HepG2 (cell line): Measurements from ENCODE around the gene DNAJA2. TPM values are rescaled to one million over a fixed set of nuclear protein-coding genes. Genes with fewer than 3 reads are reported as not detected.
A peak's percentile ranks its signal among the peaks of the same experiment; 100 is the strongest.

Experiments
- ATM ChIP-seq: fragments of 450-650 bp; IDR thresholded peaks from 2 replicates; pipeline ENCODE4 v1.7.1; 2017; ENCODE audit warnings: mild to moderate bottlenecking, borderline replicate concordance
- BATF2 ChIP-seq: sonication (generic); formaldehyde crosslinking; IDR thresholded peaks from 2 replicates; pipeline ENCODE4 v1.8.0; 2022; ENCODE audit warnings: mild to moderate bottlenecking, missing genetic modification reagents, moderate library complexity
- DR1 ChIP-seq: sonication (generic); formaldehyde crosslinking; IDR thresholded peaks from 2 replicates; pipeline ENCODE4 v1.8.0; 2021; ENCODE audit warnings: mild to moderate bottlenecking, missing genetic modification reagents, inconsistent platforms
- FOXJ3 ChIP-seq: sonication (generic); formaldehyde crosslinking; IDR thresholded peaks from 2 replicates; pipeline ENCODE4 v1.4.0; 2020; ENCODE audit warnings: missing genetic modification reagents, mild to moderate bottlenecking, borderline replicate concordance
- GATAD2A ChIP-seq: IDR thresholded peaks from 2 replicates; pipeline ENCODE4 v1.6.1; 2016
- IRF9 ChIP-seq: sonication (generic); formaldehyde crosslinking; IDR thresholded peaks from 2 replicates; pipeline ENCODE4 v1.8.0; 2022; ENCODE audit warnings: missing genetic modification reagents, mild to moderate bottlenecking, borderline replicate concordance
- KLF11 ChIP-seq: IDR thresholded peaks from 2 replicates; pipeline ENCODE4 v1.6.1; 2016; ENCODE audit warnings: missing compliant biosample characterization
- KMT2B ChIP-seq: IDR thresholded peaks from 2 replicates; pipeline ENCODE4 v1.6.1; 2016; ENCODE audit warnings: missing genetic modification reagents, missing compliant biosample characterization
- PAWR ChIP-seq: sonication (generic); formaldehyde crosslinking; IDR thresholded peaks from 2 replicates; pipeline ENCODE4 v1.4.0; 2020; ENCODE audit warnings: missing genetic modification reagents, mild to moderate bottlenecking, borderline replicate concordance
- SNAPC2 ChIP-seq: sonication (generic); formaldehyde crosslinking; IDR thresholded peaks from 2 replicates; pipeline ENCODE4 v1.8.1; 2022; ENCODE audit warnings: mild to moderate bottlenecking, missing genetic modification reagents
- SOX5 ChIP-seq: IDR thresholded peaks from 2 replicates; pipeline ENCODE4 v1.6.1; 2016; ENCODE audit warnings: borderline replicate concordance
- TBX3 ChIP-seq: fragments of 450-650 bp; IDR thresholded peaks from 2 replicates; pipeline ENCODE4 v1.6.1; 2017; ENCODE audit warnings: antibody characterized with exemption, mild to moderate bottlenecking, inconsistent platforms, borderline replicate concordance
- TEAD3 ChIP-seq: optimal IDR thresholded peaks from 2 replicates; pipeline ENCODE3; 2016; ENCODE audit warnings: borderline replicate concordance
- XRCC5 ChIP-seq: fragments of 200-400 bp; formaldehyde crosslinking; optimal IDR thresholded peaks from 2 replicates; pipeline ENCODE3; 2017; ENCODE audit warnings: mild to moderate bottlenecking, low read length
- ZNF234 ChIP-seq: sonication (generic); formaldehyde crosslinking; conservative IDR thresholded peaks from 2 replicates; pipeline ENCODE4 v1.5.1; 2020; ENCODE audit warnings: mild to moderate bottlenecking, missing genetic modification reagents
- ZNF501 ChIP-seq: sonication (generic); formaldehyde crosslinking; IDR thresholded peaks from 2 replicates; pipeline ENCODE4 v1.5.1; 2020; ENCODE audit warnings: mild to moderate bottlenecking, moderate library complexity, missing genetic modification reagents
- ZNF512B ChIP-seq: sonication (generic); formaldehyde crosslinking; IDR thresholded peaks from 2 replicates; pipeline ENCODE4 v1.5.1; 2020; ENCODE audit warnings: missing genetic modification reagents, mild to moderate bottlenecking, borderline replicate concordance
- ZNF562 ChIP-seq: sonication (generic); formaldehyde crosslinking; IDR thresholded peaks from 2 replicates; pipeline ENCODE4 v1.8.0; 2022; ENCODE audit warnings: missing genetic modification reagents, borderline replicate concordance
- ZNF569 ChIP-seq: sonication (generic); formaldehyde crosslinking; IDR thresholded peaks from 2 replicates; pipeline ENCODE4 v1.5.0; 2020; ENCODE audit warnings: mild to moderate bottlenecking, missing genetic modification reagents, moderate library complexity, borderline replicate concordance
- ZNF773 ChIP-seq: sonication (generic); formaldehyde crosslinking; IDR thresholded peaks from 2 replicates; pipeline ENCODE4 v1.4.0; 2020; ENCODE audit warnings: missing genetic modification reagents, borderline replicate concordance
- polyA plus RNA-seq, 8 experiments: library from polyadenylated mRNA; depleted of rRNA in 3 of 8; stranded (reverse) in 7 of 8; unstranded in 1 of 8; fragments of >200 nt; fragmentation: Illumina TruSeq in 4 of 8; extraction: Trizol in 4 of 8; gene quantifications; 2 replicates each; pipeline versions ENCODE4 v1.2.1 to v1.2.3, GENCODE V29; 2011 to 2016; ENCODE audit warnings: low read depth in 4 of 8, missing spikeins in 1 of 8, mixed read lengths in 1 of 8; ENCODE audit not compliant: insufficient read depth in 1 of 8
- total RNA-seq, 5 experiments: library from RNA; depleted of rRNA; stranded (reverse); fragments of >200 nt; fragmentation: Illumina TruSeq; extraction: Trizol; gene quantifications; 2 replicates each; pipeline ENCODE4 v1.2.3, GENCODE V29; 2016; ENCODE audit warnings: low read depth in 1 of 5
- TF ChIP-seq, protein P1 (sequence below): sonication (generic); formaldehyde crosslinking; IDR thresholded peaks from 2 replicates; pipeline ENCODE4 v1.4.0; 2020; ENCODE audit warnings: missing genetic modification reagents

The DNAJA2 gene
- total and polyA plus RNA-seq, 2 of the 13 experiments (the other 11 are each of a cell fraction or from before 2014, with no cell fraction given), result 25.4 to 176 TPM

DNA sequence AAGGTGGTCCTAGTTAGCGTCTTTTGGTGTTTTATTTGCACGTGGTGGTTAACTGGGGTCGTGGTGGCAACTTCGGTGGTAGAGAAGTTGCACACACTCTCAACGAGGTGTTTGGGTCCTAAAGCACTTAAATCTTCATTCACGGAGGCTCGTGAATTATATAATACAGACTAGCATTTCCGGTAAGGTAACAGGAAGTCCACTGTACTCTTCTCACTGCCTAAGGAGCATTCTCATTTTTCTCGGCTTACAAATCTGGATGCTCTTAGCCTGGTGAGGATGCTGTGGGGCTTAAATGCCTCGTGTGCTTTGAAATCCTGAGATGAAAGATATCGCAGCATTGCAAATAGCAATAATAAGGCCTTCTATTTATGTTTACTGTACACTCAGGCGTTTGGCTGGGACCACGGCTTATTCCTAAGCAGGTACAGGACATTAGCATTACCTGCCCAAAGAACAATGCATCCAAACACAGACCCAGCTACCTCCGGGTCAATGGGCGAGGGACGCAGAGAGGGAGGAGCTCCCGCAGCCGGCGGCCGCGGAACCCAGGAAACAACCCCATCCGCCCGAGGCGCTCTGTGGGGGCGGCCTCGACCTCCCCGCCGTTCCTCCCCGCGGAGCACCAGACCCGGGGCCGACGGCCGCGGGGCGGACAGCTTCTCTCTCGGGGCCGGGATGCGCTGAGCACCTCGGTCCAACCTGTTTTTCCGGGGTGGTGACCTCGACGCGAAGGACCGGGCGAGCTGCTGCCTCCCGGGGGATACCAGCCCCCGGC, 856 bp downstream of the DNAJA2 start (continued):
- no peak for TF ChIP-seq ZNF512B
- TF ChIP-seq SOX5, result 0 out of 2 replicates have a peak, but pooled peaks have one; percentile 6
- TF ChIP-seq KLF11 (CRISPR knock-in tag), result 0 out of 2 replicates have a peak, but pooled peaks have one; percentile 27
- TF ChIP-seq, protein P1, sequence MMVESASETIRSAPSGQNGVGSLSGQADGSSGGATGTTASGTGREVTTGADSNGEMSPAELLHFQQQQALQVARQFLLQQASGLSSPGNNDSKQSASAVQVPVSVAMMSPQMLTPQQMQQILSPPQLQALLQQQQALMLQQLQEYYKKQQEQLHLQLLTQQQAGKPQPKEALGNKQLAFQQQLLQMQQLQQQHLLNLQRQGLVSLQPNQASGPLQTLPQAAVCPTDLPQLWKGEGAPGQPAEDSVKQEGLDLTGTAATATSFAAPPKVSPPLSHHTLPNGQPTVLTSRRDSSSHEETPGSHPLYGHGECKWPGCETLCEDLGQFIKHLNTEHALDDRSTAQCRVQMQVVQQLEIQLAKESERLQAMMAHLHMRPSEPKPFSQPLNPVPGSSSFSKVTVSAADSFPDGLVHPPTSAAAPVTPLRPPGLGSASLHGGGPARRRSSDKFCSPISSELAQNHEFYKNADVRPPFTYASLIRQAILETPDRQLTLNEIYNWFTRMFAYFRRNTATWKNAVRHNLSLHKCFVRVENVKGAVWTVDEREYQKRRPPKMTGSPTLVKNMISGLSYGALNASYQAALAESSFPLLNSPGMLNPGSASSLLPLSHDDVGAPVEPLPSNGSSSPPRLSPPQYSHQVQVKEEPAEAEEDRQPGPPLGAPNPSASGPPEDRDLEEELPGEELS (CRISPR knock-in tag), result 0 out of 2 replicates have a peak, but pooled peaks have one; percentile 11
- TF ChIP-seq ZNF569, result 0 out of 2 replicates have a peak, but pooled peaks have one; percentile 14
- no peak for TF ChIP-seq ZNF562 (CRISPR knock-in tag)
- 0 out of 2 replicates have a peak, but pooled peaks have one; percentile 13 for TF ChIP-seq DR1 (CRISPR knock-in tag)
- no peak for TF ChIP-seq PAWR
- TF ChIP-seq ZNF773 (CRISPR knock-in tag), result peak; percentile 11; the same call in 1 of the 2 replicates
- TF ChIP-seq FOXJ3 (CRISPR knock-in tag), result 0 out of 2 replicates have a peak, but pooled peaks have one; percentile 21
- TF ChIP-seq ATM, result no peak
- 0 out of 2 replicates have a peak, but pooled peaks have one; percentile 10 for TF ChIP-seq ZNF501 (CRISPR knock-in tag)
- TF ChIP-seq XRCC5, result peak; percentile 49
- peak; percentile 33; the same call in 1 of the 2 replicates for TF ChIP-seq GATAD2A (CRISPR knock-in tag)
- peak; percentile 69; the same call in 1 of the 2 replicates for TF ChIP-seq KMT2B (CRISPR knock-in tag)
- TF ChIP-seq BATF2 (CRISPR knock-in tag), result 0 out of 2 replicates have a peak, but pooled peaks have one; percentile 1
- no peak for TF ChIP-seq IRF9 (CRISPR knock-in tag)
- no peak for TF ChIP-seq ZNF234
- no peak for TF ChIP-seq TBX3
- peak; percentile 5 for TF ChIP-seq TEAD3 (CRISPR knock-in tag)
- 0 out of 2 replicates have a peak, but pooled peaks have one; percentile 58 for TF ChIP-seq SNAPC2 (CRISPR knock-in tag)
